ENCODE data around the gene RAP1GAP2. TPM values are rescaled to one million over a fixed set of nuclear protein-coding genes. Genes with fewer than 3 reads are reported as not detected.

Gene RAP1GAP2
- total RNA-seq, 2 experiments from 2014 or later, result 11.3 to 28.2 TPM

DNA sequence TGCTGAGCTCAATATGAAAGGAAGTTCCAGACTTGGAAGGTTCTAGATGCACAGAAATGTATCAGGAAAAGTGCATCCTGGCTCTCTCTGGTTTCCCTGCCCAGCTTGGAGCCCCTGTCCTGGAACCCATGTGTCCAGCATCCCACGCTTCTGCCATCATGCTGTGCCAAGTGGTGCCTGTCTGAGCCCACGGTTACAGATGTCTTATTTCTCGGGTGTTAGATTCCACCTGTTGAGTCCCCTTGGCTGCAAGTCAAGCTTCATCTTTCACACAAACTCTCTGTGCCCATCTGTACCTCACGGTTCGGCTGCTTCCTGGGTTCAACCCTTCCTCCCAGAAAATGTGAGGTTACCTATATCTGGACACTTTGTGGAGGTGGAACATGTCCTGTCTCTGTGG lies 244.6 kb downstream of the RAP1GAP2 start:
- BruUV-seq (replicated peaks), result no TSS peak
- H3K79me2 ChIP-seq (ENCODE audit: insufficient read depth, low read depth, low read length), result no peaks in the 10 kb centered on the region
- CTCF ChIA-PET (ENCODE audit: unreplicated experiment), result interaction anchor here (1.1 kb wide), 1 partner anchor 9 kb away, joined by 4 read pairs; no protein-coding TSS in a partner anchor
- H3K9me2 ChIP-seq (ENCODE audit: insufficient read depth, low read length), result no peaks in the 10 kb centered on the region
- intact Hi-C loops (cut with micrococcal nuclease; ENCODE audit: unreplicated experiment), result no loop called here
- H3K9me3 ChIP-seq (ENCODE audit: low read length), result peaks cover 20% of the 10 kb centered on the region
- no peak for TF ChIP-seq EZH2phosphoT487 (IDR thresholded peaks at IDR 0.05; ENCODE audit: borderline replicate concordance, low read depth, low read length)
- TF ChIP-seq, protein P1, sequence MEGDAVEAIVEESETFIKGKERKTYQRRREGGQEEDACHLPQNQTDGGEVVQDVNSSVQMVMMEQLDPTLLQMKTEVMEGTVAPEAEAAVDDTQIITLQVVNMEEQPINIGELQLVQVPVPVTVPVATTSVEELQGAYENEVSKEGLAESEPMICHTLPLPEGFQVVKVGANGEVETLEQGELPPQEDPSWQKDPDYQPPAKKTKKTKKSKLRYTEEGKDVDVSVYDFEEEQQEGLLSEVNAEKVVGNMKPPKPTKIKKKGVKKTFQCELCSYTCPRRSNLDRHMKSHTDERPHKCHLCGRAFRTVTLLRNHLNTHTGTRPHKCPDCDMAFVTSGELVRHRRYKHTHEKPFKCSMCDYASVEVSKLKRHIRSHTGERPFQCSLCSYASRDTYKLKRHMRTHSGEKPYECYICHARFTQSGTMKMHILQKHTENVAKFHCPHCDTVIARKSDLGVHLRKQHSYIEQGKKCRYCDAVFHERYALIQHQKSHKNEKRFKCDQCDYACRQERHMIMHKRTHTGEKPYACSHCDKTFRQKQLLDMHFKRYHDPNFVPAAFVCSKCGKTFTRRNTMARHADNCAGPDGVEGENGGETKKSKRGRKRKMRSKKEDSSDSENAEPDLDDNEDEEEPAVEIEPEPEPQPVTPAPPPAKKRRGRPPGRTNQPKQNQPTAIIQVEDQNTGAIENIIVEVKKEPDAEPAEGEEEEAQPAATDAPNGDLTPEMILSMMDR (conservative IDR thresholded peaks at IDR 0.05; ENCODE audit: low read length), result no peak
- POLR2A ChIA-PET, result no interaction called here
- no peak for DNase-seq (ENCODE audit: low spot score)
- no peak overlapping the region for H3K4me3 ChIP-seq (ENCODE audit: low read depth, low read length, poor library complexity, severe bottlenecking)
- H4K20me1 ChIP-seq (ENCODE audit: insufficient read depth, low read length), result no peaks in the 10 kb centered on the region
- peaks cover 5% of the 10 kb centered on the region for H3K4me1 ChIP-seq (ENCODE audit: insufficient read depth, low read length, poor library complexity, severe bottlenecking)
- no peaks in the 10 kb centered on the region for H3K36me3 ChIP-seq (ENCODE audit: insufficient read depth, low read length)
- H3K4me2 ChIP-seq (ENCODE audit: low read length), result no peak overlapping the region
- no peak overlapping the region for H3K27ac ChIP-seq (ENCODE audit: low read depth, low read length, poor library complexity, severe bottlenecking)
- no peak overlapping the region for H2AFZ ChIP-seq (ENCODE audit: low read length)

DNA sequence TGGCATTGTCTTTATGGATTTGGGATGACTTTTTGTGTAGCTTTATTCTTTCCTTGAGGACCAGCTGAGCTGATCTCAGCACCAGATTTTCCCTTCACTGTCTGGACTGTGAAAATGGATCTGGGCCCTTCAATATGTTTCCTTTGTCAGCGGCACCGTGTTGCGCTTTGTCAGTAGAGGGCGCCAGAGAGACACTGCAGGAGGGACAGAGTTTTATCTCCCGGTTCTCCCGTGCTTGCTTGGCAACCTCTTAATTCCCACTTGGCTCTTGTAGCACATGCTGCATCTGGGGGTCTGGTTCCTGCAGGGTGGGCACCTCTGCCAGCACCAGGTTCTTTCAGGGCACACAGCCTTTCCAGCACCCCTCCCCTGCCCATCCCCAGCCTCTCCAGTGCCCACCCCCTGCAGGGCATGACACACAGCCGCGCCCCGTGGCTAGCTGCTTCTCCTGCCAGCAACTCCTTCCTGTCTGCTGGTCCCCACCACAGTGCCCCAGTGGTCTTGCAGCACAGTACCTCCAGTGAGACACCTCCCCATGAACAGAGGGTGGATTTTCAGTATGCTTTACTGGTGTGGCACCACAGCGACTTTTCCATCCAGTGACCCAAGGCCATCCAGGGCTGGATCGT lies 247.6 kb downstream of the RAP1GAP2 start:
- Histone ChIP-seq H3K9me3 (ENCODE audit: low read length) (peaks cover 20% of the 10 kb centered on the region), H3K4me2 (ENCODE audit: low read length) (no peak overlapping the region), H3K27ac (ENCODE audit: low read depth, low read length, poor library complexity, severe bottlenecking) (no peak overlapping the region), H3K4me3 (ENCODE audit: low read depth, low read length, poor library complexity, severe bottlenecking) (no peak overlapping the region), H3K36me3 (ENCODE audit: insufficient read depth, low read length) (no peaks in the 10 kb centered on the region), H4K20me1 (ENCODE audit: insufficient read depth, low read length) (no peaks in the 10 kb centered on the region), H3K79me2 (ENCODE audit: insufficient read depth, low read depth, low read length) (no peaks in the 10 kb centered on the region), H3K4me1 (ENCODE audit: insufficient read depth, low read length, poor library complexity, severe bottlenecking) (peaks cover 12% of the 10 kb centered on the region), H3K9me2 (ENCODE audit: insufficient read depth, low read length) (no peaks in the 10 kb centered on the region), H2AFZ (ENCODE audit: low read length) (no peak overlapping the region)
- DNase-seq (ENCODE audit: low spot score), result peak; percentile 34
- TF ChIP-seq EZH2phosphoT487 (IDR thresholded peaks at IDR 0.05; ENCODE audit: borderline replicate concordance, low read depth, low read length), result no peak
- TF ChIP-seq, protein P1 (conservative IDR thresholded peaks at IDR 0.05; ENCODE audit: low read length), result peak; percentile 77
- CTCF ChIA-PET (ENCODE audit: unreplicated experiment), result no interaction called here
- no TSS peak for BruUV-seq (replicated peaks)
- POLR2A ChIA-PET, result interaction anchor here (0.7 kb wide), 1 partner anchor 233 kb away, joined by 5 read pairs; no protein-coding TSS in a partner anchor
- intact Hi-C loops (cut with micrococcal nuclease; ENCODE audit: unreplicated experiment), result no loop called here

DNA sequence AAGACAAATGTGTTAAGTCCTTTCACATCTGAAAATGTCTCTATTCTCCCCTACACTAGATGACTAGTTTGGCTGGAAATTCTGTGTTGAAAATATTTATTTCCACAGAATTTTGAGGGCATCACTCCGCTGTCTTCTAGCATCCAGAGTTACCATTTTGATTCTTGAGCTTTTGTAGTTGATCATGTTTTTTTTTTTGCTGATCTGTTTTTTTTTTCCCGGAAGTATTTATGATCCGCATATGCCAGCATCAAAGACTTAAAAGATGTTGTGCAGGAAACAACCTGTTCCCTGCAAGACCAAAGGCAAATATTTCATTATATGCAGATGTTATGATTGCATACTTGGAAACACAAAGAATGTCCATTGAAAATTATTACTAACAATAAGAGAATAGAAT lies 250.5 kb downstream of the RAP1GAP2 start:
- Histone ChIP-seq H2AFZ (ENCODE audit: low read length) (no peak overlapping the region), H3K79me2 (ENCODE audit: insufficient read depth, low read depth, low read length) (no peaks in the 10 kb centered on the region), H3K36me3 (ENCODE audit: insufficient read depth, low read length) (no peaks in the 10 kb centered on the region), H3K4me3 (ENCODE audit: low read depth, low read length, poor library complexity, severe bottlenecking) (no peak overlapping the region), H4K20me1 (ENCODE audit: insufficient read depth, low read length) (no peaks in the 10 kb centered on the region), H3K27ac (ENCODE audit: low read depth, low read length, poor library complexity, severe bottlenecking) (no peak overlapping the region), H3K9me3 (ENCODE audit: low read length) (peaks cover 20% of the 10 kb centered on the region), H3K9me2 (ENCODE audit: insufficient read depth, low read length) (no peaks in the 10 kb centered on the region), H3K4me1 (ENCODE audit: insufficient read depth, low read length, poor library complexity, severe bottlenecking) (peaks cover 15% of the 10 kb centered on the region), H3K4me2 (ENCODE audit: low read length) (no peak overlapping the region)
- no peak for TF ChIP-seq EZH2phosphoT487 (IDR thresholded peaks at IDR 0.05; ENCODE audit: borderline replicate concordance, low read depth, low read length)
- TF ChIP-seq, protein P1 (conservative IDR thresholded peaks at IDR 0.05; ENCODE audit: low read length), result no peak
- ChIA-PET CTCF (ENCODE audit: unreplicated experiment) (no interaction called here), POLR2A (no interaction called here)
- BruUV-seq (replicated peaks), result no TSS peak
- no peak for DNase-seq (ENCODE audit: low spot score)
- intact Hi-C loops (cut with micrococcal nuclease; ENCODE audit: unreplicated experiment), result loop anchor here (5.0 kb wide), 3 partner anchors 401 to 601 kb away; no protein-coding TSS in a partner anchor
